Measurements from ENCODE around the gene FKBP7.

The FKBP7 gene

GRCh38 chr2:178479275-178479616, 846 bp upstream of the FKBP7 start:
- no peak overlapping the region for H3K4ac ChIP-seq (ENCODE audit: low read depth, low read length)
- no peak overlapping the region for H4K5ac ChIP-seq (ENCODE audit: low read length)
- H3K4me2 ChIP-seq (ENCODE audit: low read length), result no peak overlapping the region
- H3K23ac ChIP-seq (ENCODE audit: low read length), result no peak overlapping the region
- H3K4me3 ChIP-seq (ENCODE audit: low read length), result no peak overlapping the region
- no peaks in the 10 kb centered on the region for H3K4me1 ChIP-seq (ENCODE audit: control insufficient read depth, low read depth, low read length)
- H3K79me1 ChIP-seq (ENCODE audit: low read length), result peaks cover 5% of the 10 kb centered on the region
- WGBS (ENCODE audit: extremely low coverage, insufficient coverage, low lambda C conversion rate), result 100% methylated on average over 1 of the region's 4 CpGs
- H2AK5ac ChIP-seq (ENCODE audit: low read length), result no peak overlapping the region
- H3K36me3 ChIP-seq (ENCODE audit: control insufficient read depth, insufficient read depth, low read length), result no peaks in the 10 kb centered on the region
- H3K79me2 ChIP-seq (ENCODE audit: control insufficient read depth, insufficient read depth, low read length), result peaks cover 2% of the 10 kb centered on the region
- no peak overlapping the region for H3K27ac ChIP-seq (ENCODE audit: low read depth, low read length)
- peak; percentile 15 for DNase-seq
- H2BK120ac ChIP-seq (ENCODE audit: low read depth, low read length), result no peak overlapping the region
- H2BK5ac ChIP-seq (ENCODE audit: low read length), result no peak overlapping the region
- H3K9ac ChIP-seq (ENCODE audit: low read length), result no peak overlapping the region
- no peak overlapping the region for H3K56ac ChIP-seq (ENCODE audit: low read length)
- H3K18ac ChIP-seq (ENCODE audit: low read length), result no peak overlapping the region
- H4K8ac ChIP-seq (ENCODE audit: low read depth, low read length), result no peak overlapping the region
- no peaks in the 10 kb centered on the region for H3K27me3 ChIP-seq (ENCODE audit: insufficient read depth, low read length, poor library complexity)
- no peak overlapping the region for H2BK15ac ChIP-seq (replicated peaks; ENCODE audit: low read depth)

GRCh38 chr2:178478130-178478438, 316 bp downstream of the FKBP7 start:
- Histone ChIP-seq H3K4me2 (ENCODE audit: low read length) (peak overlapping the region; percentile 78), H3K18ac (ENCODE audit: low read length) (no peak overlapping the region), H3K56ac (ENCODE audit: low read length) (peak overlapping the region; percentile 86), H3K79me1 (ENCODE audit: low read length) (peaks cover 5% of the 10 kb centered on the region), H3K79me2 (ENCODE audit: control insufficient read depth, insufficient read depth, low read length) (peaks cover 2% of the 10 kb centered on the region), H3K23ac (ENCODE audit: low read length) (no peak overlapping the region), H3K27me3 (ENCODE audit: insufficient read depth, low read length, poor library complexity) (no peaks in the 10 kb centered on the region), H2BK15ac (replicated peaks; ENCODE audit: low read depth) (no peak overlapping the region), H2BK120ac (ENCODE audit: low read depth, low read length) (no peak overlapping the region), H4K5ac (ENCODE audit: low read length) (no peak overlapping the region), H3K4me3 (ENCODE audit: low read length) (peak overlapping the region; percentile 79), H3K9ac (ENCODE audit: low read length) (peak overlapping the region; percentile 92), H4K8ac (ENCODE audit: low read depth, low read length) (no peak overlapping the region), H3K4me1 (ENCODE audit: control insufficient read depth, low read depth, low read length) (no peaks in the 10 kb centered on the region), H2BK5ac (ENCODE audit: low read length) (no peak overlapping the region), H3K27ac (ENCODE audit: low read depth, low read length) (no peak overlapping the region), H3K36me3 (ENCODE audit: control insufficient read depth, insufficient read depth, low read length) (no peaks in the 10 kb centered on the region), H2AK5ac (ENCODE audit: low read length) (no peak overlapping the region), H3K4ac (ENCODE audit: low read depth, low read length) (peak overlapping the region; percentile 60)
- DNase-seq, result no peak
- no CpG with 5 or more reads among the region's 10 CpGs for WGBS (ENCODE audit: extremely low coverage, insufficient coverage, low lambda C conversion rate)

DNA sequence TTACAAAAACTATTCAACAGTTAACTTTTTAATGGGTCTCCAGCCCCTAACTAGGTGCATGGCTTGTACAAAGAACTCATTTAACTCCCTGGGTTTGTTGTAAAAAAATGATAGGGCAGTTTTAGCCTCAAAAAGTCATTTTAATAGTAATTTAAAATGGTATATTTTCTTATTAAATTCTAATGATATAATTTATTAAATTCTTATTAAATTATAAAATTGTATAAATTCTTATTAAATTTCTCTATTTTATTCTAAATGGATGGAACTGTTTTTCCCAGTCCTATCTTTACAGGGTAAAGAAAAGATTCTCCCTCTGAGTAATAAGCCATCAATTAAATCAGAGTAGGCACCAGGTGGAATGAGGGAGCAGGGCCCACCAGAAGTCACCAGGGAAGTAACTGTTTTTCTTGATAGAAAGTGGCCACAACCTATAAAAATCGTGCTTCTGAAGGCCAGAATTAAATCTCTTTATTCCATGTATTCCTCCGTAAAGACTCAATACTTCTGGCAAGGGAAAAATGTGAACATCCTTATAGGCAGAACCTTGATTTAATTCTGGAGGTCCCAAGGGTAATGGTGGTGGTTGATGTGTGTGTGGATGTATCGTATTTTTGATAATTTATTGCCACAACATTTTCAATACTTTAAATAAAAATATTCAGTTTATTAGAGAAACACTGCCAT, 814 bp downstream of the FKBP7 start:
- no peak overlapping the region for H3K9ac ChIP-seq (ENCODE audit: low read length)
- H3K27ac ChIP-seq (ENCODE audit: low read depth, low read length), result no peak overlapping the region
- H3K79me2 ChIP-seq (ENCODE audit: control insufficient read depth, insufficient read depth, low read length), result peaks cover 2% of the 10 kb centered on the region
- H3K4ac ChIP-seq (ENCODE audit: low read depth, low read length), result no peak overlapping the region
- peak overlapping the region; percentile 8 for H3K4me2 ChIP-seq (ENCODE audit: low read length)
- H3K27me3 ChIP-seq (ENCODE audit: insufficient read depth, low read length, poor library complexity), result no peaks in the 10 kb centered on the region
- H4K5ac ChIP-seq (ENCODE audit: low read length), result no peak overlapping the region
- no peak overlapping the region for H4K8ac ChIP-seq (ENCODE audit: low read depth, low read length)
- no peak overlapping the region for H3K18ac ChIP-seq (ENCODE audit: low read length)
- no peak overlapping the region for H2BK5ac ChIP-seq (ENCODE audit: low read length)
- no peak overlapping the region for H2BK15ac ChIP-seq (replicated peaks; ENCODE audit: low read depth)
- no peaks in the 10 kb centered on the region for H3K4me1 ChIP-seq (ENCODE audit: control insufficient read depth, low read depth, low read length)
- H3K79me1 ChIP-seq (ENCODE audit: low read length), result peaks cover 5% of the 10 kb centered on the region
- no peak overlapping the region for H3K4me3 ChIP-seq (ENCODE audit: low read length)
- no CpG with 5 or more reads among the region's 3 CpGs for WGBS (ENCODE audit: extremely low coverage, insufficient coverage, low lambda C conversion rate)
- H3K23ac ChIP-seq (ENCODE audit: low read length), result no peak overlapping the region
- no peak for DNase-seq
- no peak overlapping the region for H2AK5ac ChIP-seq (ENCODE audit: low read length)
- no peaks in the 10 kb centered on the region for H3K36me3 ChIP-seq (ENCODE audit: control insufficient read depth, insufficient read depth, low read length)
- no peak overlapping the region for H2BK120ac ChIP-seq (ENCODE audit: low read depth, low read length)
- no peak overlapping the region for H3K56ac ChIP-seq (ENCODE audit: low read length)

DNA sequence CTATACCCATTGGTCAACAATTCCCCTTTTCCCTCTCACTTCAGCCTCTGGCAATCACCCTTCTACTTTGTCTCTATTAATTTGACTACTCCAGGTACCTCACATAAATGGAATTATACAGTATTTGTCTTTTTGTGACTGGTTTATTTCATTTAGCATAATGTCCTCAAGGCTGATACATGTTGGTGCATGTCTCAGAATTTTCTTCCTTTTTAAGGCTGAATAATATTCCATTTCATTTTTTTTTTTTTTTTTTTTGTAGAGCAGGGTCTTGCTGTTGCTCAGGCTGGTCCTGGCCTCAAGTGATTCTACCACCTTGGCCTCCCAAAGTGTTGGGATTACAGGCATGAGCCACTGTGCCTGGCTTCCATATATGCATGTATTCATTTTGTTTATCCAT, 1.9 kb downstream of the FKBP7 start:
- H3K36me3 ChIP-seq (ENCODE audit: control insufficient read depth, insufficient read depth, low read length), result no peaks in the 10 kb centered on the region
- no peak overlapping the region for H2AK5ac ChIP-seq (ENCODE audit: low read length)
- H3K27me3 ChIP-seq (ENCODE audit: insufficient read depth, low read length, poor library complexity), result no peaks in the 10 kb centered on the region
- no peak overlapping the region for H4K8ac ChIP-seq (ENCODE audit: low read depth, low read length)
- H3K4me1 ChIP-seq (ENCODE audit: control insufficient read depth, low read depth, low read length), result no peaks in the 10 kb centered on the region
- H2BK5ac ChIP-seq (ENCODE audit: low read length), result no peak overlapping the region
- H3K18ac ChIP-seq (ENCODE audit: low read length), result no peak overlapping the region
- H3K79me2 ChIP-seq (ENCODE audit: control insufficient read depth, insufficient read depth, low read length), result peaks cover 2% of the 10 kb centered on the region
- no peak overlapping the region for H3K4me2 ChIP-seq (ENCODE audit: low read length)
- no peak overlapping the region for H4K5ac ChIP-seq (ENCODE audit: low read length)
- no peak overlapping the region for H3K23ac ChIP-seq (ENCODE audit: low read length)
- no peak for DNase-seq
- H2BK15ac ChIP-seq (replicated peaks; ENCODE audit: low read depth), result no peak overlapping the region
- H3K56ac ChIP-seq (ENCODE audit: low read length), result no peak overlapping the region
- H3K79me1 ChIP-seq (ENCODE audit: low read length), result peaks cover 2% of the 10 kb centered on the region
- no peak overlapping the region for H3K27ac ChIP-seq (ENCODE audit: low read depth, low read length)
- H3K9ac ChIP-seq (ENCODE audit: low read length), result no peak overlapping the region
- no peak overlapping the region for H2BK120ac ChIP-seq (ENCODE audit: low read depth, low read length)
- no peak overlapping the region for H3K4ac ChIP-seq (ENCODE audit: low read depth, low read length)
- no peak overlapping the region for H3K4me3 ChIP-seq (ENCODE audit: low read length)

GRCh38 chr2:178474560-178474959, 3.8 kb downstream of the FKBP7 start:
- Histone ChIP-seq H3K4me3 (ENCODE audit: low read length) (no peak overlapping the region), H2BK15ac (replicated peaks; ENCODE audit: low read depth) (no peak overlapping the region), H2BK5ac (ENCODE audit: low read length) (no peak overlapping the region), H3K27me3 (ENCODE audit: insufficient read depth, low read length, poor library complexity) (no peaks in the 10 kb centered on the region), H3K4me1 (ENCODE audit: control insufficient read depth, low read depth, low read length) (no peaks in the 10 kb centered on the region), H3K9ac (ENCODE audit: low read length) (no peak overlapping the region), H4K8ac (ENCODE audit: low read depth, low read length) (no peak overlapping the region), H3K23ac (ENCODE audit: low read length) (no peak overlapping the region), H3K18ac (ENCODE audit: low read length) (no peak overlapping the region), H3K56ac (ENCODE audit: low read length) (no peak overlapping the region), H4K5ac (ENCODE audit: low read length) (no peak overlapping the region), H3K4ac (ENCODE audit: low read depth, low read length) (no peak overlapping the region), H2AK5ac (ENCODE audit: low read length) (no peak overlapping the region), H3K36me3 (ENCODE audit: control insufficient read depth, insufficient read depth, low read length) (no peaks in the 10 kb centered on the region), H3K79me1 (ENCODE audit: low read length) (no peaks in the 10 kb centered on the region), H3K79me2 (ENCODE audit: control insufficient read depth, insufficient read depth, low read length) (no peaks in the 10 kb centered on the region), H3K27ac (ENCODE audit: low read depth, low read length) (no peak overlapping the region), H2BK120ac (ENCODE audit: low read depth, low read length) (no peak overlapping the region), H3K4me2 (ENCODE audit: low read length) (no peak overlapping the region)
- WGBS (ENCODE audit: extremely low coverage, insufficient coverage, low lambda C conversion rate), result no CpG with 5 or more reads among the region's 5 CpGs
- no peak for DNase-seq

DNA sequence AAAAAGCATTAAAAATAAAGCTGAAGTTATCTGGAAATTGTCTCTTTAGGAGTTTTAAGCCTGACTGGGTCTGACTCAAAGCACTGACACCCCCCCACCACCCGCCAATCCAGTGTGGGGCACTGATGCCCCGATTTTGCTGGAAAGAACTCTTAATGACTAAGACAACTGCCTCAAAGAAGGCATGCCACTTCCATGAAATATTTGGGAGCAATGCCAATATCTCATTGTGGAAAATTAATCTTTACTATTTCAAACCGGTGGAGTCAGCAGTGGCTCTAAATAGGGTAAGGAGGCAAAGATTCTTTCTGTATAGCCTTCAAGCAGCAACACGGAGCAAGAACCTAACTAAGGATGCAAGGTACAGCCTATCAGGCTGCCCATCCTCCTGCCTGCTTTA, 4.5 kb downstream of the FKBP7 start:
- Histone ChIP-seq H3K23ac (ENCODE audit: low read length) (no peak overlapping the region), H3K4ac (ENCODE audit: low read depth, low read length) (no peak overlapping the region), H2BK120ac (ENCODE audit: low read depth, low read length) (no peak overlapping the region), H3K4me2 (ENCODE audit: low read length) (no peak overlapping the region), H3K79me2 (ENCODE audit: control insufficient read depth, insufficient read depth, low read length) (no peaks in the 10 kb centered on the region), H3K56ac (ENCODE audit: low read length) (no peak overlapping the region), H3K79me1 (ENCODE audit: low read length) (no peaks in the 10 kb centered on the region), H2BK15ac (replicated peaks; ENCODE audit: low read depth) (no peak overlapping the region), H3K4me1 (ENCODE audit: control insufficient read depth, low read depth, low read length) (no peaks in the 10 kb centered on the region), H3K18ac (ENCODE audit: low read length) (no peak overlapping the region), H2AK5ac (ENCODE audit: low read length) (no peak overlapping the region), H3K4me3 (ENCODE audit: low read length) (no peak overlapping the region), H3K36me3 (ENCODE audit: control insufficient read depth, insufficient read depth, low read length) (no peaks in the 10 kb centered on the region), H4K8ac (ENCODE audit: low read depth, low read length) (no peak overlapping the region), H3K27ac (ENCODE audit: low read depth, low read length) (no peak overlapping the region), H3K9ac (ENCODE audit: low read length) (no peak overlapping the region), H3K27me3 (ENCODE audit: insufficient read depth, low read length, poor library complexity) (no peaks in the 10 kb centered on the region), H2BK5ac (ENCODE audit: low read length) (no peak overlapping the region), H4K5ac (ENCODE audit: low read length) (no peak overlapping the region)
- no CpG with 5 or more reads among the region's 4 CpGs for WGBS (ENCODE audit: extremely low coverage, insufficient coverage, low lambda C conversion rate)
- DNase-seq, result no peak

All from mesendoderm (in vitro differentiated cells).